ENCODE data around the gene DMRTC2.

Gene DMRTC2

DNA sequence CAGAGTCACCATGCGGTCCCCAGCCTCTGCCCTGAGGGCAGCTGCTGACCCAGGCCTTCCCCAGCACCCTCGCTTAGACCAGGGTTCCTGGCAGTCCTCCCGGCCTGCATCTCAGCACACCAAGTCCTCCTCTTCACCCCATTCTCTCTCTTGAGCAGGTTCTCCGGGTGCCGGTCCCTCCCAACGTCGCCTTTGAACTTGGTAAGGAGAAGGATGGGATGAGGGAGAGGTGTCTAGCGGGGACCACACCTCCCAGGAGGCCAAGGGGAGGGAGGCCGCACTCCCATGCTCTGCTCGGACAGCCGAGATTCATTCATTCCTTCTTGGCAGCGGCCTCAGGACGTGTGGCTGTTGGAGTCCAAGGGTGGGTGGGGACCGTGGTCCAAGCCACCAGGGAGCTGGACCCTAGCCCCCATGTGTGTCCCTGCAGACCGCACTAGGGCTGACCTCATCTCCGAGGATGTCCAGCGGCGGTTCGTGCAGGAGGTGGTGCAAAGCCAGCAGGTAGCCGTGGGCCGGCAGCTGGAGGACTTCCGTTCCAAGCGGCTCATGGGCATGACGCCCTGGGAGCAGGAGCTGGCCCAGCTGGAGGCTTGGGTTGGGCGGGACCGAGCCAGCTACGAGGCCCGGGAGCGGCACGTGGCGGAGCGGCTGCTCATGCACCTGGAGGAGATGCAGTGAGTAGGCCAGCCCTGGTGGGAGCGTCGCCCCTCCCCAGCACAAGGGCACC is 47.5 kb downstream of the DMRTC2 start:
- no peak for DNase-seq

DNA sequence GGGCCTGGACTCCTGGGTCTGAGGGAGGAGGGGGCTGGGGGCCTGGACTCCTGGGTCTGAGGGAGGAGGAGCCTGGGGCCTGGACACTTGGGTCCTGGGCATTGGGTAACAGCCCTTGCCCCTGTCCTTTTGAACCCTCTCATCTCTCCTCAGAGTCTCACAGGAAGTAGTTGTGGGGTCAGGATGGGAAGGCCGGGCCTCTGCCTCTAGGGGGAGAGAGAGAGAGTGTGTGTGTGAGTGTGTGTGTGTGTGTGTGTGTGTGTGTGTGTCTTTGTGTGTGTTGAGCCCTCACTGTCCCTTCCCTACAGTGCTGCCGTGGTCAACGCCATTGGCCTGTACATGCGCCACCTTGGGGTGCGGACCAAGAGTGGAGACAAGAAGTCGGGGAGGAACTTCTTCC is 49.1 kb downstream of the DMRTC2 start:
- DNase-seq = no peak

DNA sequence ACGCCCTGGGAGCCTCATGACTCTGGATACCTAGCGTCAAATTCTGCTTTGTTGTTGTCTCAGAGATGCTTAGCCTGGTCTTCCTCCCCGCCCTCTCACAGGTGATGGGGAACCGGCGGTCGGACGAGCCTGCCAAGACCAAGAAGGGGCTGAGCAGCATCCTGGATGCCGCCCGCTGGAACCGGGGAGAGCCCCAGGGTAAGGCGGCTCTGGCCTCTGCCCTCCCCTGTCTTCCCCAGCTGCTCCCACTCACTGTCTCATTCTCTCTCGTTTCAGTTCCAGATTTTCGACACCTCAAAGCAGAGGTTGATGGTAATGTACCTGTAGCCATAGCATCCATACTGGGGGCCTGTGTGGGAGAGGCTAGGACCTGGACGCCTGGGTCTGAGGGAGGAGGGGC is 49.5 kb downstream of the DMRTC2 start:
- no peak for DNase-seq

DNA sequence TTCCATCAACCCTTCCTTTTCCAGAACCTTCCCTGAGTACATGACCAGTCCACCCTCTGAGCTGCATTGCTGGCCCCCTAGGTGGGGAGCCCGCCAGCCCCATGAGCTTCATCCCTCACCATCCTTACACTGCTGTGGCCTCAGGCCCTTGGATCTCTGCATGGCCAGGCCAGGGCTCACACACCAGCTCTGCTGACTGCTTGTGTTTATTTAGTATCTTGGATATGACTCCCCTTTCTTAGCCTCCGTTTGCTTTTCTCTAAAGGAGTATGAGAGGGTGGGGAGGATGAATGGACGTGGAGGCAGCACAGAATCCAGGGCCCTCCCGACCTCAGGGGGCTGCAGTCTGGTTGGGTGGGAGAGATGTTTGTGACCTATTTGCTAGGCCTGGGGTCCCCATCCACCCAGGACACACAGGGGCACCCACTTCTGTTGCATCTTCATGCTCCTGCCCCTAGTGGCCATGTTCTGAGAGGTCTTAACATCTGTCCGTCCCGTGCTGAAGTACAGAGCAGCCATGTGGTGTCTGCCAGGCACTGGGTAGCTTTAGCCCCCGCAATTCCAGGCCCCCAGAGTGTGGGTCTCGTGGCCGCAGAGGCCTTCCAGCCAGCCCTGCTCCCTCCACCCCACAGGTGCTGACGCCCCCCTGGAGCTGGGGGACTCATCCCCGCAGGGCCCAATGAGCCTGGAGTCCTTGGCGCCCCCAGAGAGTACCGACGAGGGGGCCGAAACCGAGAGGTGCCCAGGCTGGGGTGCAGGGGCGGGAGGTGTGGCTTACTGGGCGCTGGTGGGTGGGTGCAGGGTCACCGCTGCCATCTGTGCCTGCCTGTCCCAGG is 51.1 kb downstream of the DMRTC2 start:
- DNase-seq = no peak

DNA sequence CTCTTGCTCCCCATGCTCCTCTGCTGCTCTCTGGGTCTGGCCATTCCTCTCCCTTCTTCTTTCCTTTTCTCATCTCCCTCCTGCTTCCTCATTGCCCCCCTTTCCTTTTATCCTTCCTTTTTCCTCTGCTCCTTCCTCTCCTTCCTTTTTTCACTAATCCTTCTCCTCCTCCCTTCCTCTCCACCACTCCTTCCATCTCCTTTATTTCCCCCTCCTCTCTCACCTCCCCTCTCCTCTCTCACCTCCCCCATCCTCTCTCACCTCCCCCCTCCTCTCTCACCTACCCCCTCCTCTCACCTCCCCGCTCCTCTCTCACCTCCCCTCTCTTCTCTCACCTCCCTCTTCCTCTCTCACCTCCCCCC is 51.7 kb downstream of the DMRTC2 start:
- DNase-seq = no peak

DNA sequence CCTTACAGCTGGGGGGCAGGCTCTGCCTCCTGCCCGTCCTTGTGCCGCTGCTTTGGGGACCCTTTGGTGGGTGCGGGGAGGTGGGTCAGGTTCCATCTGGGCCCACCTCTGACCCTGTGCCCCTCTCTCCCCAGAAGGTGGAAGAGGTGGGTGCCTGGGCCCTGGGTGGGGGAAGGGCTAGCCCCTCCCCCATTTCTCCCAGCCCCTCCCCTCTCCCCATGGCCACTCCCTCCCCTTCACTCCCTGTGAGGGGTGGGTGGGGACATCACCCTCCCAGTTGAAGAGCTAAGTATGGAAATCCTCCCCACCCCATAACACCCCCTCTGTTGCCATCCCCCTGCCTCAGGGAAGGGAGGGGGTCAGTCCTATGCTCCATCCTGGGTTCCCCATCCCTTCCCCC is 52.3 kb downstream of the DMRTC2 start:
- no peak for DNase-seq

DNA sequence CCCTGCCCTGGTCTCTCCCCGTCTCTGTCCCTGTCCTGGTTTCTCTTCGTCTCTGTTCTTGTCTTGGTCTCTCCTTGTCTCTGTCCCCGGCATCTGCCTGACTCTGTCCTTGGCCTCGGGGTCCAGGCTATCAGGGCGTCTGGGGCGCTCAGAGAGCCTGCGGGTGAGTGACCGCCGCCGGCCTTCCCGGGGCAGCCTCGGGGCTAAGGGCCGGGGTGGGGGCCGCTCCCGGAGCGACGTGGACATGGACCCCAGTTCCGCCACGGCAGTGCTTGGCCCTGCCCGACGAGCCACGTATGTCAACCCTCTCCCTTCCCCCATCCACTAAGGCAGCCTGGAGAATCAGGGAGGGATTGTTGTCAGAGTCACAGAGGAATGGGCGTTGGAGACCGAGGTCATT is 53.0 kb downstream of the DMRTC2 start:
- no peak for DNase-seq

DNA sequence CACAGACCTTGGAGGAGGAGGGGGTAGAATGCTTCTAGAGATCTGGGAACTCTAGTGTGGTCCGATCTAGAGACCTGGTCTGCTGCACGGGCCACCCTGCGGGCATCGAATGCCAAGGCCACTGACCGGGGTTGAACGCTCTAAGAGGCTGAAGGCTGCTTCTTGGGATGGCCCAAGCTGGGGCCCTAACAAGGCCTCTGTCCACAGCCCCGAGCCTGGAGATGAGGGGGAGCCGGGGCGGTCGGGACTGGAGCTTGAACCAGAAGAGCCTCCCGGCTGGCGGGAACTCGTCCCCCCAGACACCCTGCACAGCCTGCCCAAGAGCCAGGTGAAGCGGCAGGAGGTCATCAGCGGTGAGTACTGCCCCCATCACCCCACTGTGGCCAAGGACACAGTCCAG is 53.4 kb downstream of the DMRTC2 start:
- no peak for DNase-seq
